Lower leg skin (tissue), 3 donors: ENCODE data around the gene NDUFS4.

Experiments used
- POLR2A ChIP-seq, 2 donors: fragments of 450-650 bp; IDR thresholded peaks; one replicate each; pipeline ENCODE4 v1.6.1; 2016 to 2017; ENCODE audit warnings: antibody characterized with exemption in 2 of 2, mild to moderate bottlenecking in 1 of 2, moderate library complexity in 1 of 2
- TF ChIP-seq, protein P1 (sequence below), 3 donors: fragments of 450-650 bp; IDR thresholded peaks; one replicate each; pipeline ENCODE4 v1.5.1; 2016; ENCODE audit warnings: antibody characterized with exemption in 3 of 3, mild to moderate bottlenecking in 3 of 3, moderate library complexity in 2 of 3

DNA sequence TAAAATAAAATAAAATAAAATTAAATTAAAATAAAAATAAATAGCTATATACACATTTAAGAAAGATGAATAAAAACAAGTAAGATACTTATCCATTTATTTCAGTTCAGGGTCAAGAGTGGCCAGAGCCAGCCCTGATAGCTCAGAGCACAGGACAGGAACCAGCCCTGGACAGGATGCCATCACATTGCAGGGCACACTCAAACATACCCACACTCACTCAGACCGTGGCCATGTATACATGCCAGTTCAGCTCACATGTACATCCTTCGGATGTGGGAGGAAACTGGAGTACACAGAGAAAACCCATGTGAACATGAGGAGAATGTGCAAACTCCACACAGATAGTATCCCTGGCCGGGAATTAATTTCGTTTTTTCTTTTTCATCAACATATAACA lies 21.8 kb downstream of the NDUFS4 start:
- TF ChIP-seq POLR2A (IDR thresholded peaks at IDR 0.05) = no peak
- TF ChIP-seq, protein P1, sequence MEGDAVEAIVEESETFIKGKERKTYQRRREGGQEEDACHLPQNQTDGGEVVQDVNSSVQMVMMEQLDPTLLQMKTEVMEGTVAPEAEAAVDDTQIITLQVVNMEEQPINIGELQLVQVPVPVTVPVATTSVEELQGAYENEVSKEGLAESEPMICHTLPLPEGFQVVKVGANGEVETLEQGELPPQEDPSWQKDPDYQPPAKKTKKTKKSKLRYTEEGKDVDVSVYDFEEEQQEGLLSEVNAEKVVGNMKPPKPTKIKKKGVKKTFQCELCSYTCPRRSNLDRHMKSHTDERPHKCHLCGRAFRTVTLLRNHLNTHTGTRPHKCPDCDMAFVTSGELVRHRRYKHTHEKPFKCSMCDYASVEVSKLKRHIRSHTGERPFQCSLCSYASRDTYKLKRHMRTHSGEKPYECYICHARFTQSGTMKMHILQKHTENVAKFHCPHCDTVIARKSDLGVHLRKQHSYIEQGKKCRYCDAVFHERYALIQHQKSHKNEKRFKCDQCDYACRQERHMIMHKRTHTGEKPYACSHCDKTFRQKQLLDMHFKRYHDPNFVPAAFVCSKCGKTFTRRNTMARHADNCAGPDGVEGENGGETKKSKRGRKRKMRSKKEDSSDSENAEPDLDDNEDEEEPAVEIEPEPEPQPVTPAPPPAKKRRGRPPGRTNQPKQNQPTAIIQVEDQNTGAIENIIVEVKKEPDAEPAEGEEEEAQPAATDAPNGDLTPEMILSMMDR (IDR thresholded peaks at IDR 0.05) = no peak
